ENCODE measurements around the gene CLEC4M. TPM values are rescaled to one million over a fixed set of nuclear protein-coding genes. Genes with fewer than 3 reads are reported as not detected.
"Not testable (repeated sequence)": the region's sequence is repeated elsewhere in the genome, so short reads cannot be mapped to it uniquely, and the experiment has no call there.

CLEC4M gene
- total and polyA plus RNA-seq, 3 donors from 2014 or later: 9.4 to 14.9 (median 14.5) TPM

DNA sequence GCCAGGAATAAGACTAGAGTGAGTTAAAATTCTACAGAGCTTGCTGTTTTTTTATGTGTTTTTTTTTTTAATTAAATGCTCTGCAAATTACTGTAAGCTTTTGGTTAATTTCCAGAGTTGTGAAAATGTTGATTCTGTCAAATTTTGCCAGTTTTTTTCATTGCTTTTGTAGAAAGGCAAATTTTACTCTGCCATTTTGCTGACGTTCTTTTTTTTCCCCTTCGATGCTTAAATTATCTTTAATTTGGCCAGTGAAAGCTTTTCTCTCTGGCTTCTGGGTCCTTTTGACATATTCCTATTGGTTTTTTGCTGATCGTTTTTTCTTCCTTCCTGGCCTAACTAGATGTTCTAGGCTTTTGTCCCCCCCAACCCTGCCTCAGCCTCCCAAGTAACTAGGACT, 43.2 kb downstream of the CLEC4M start:
- no peaks in the 10 kb centered on the region for H3K9me3 ChIP-seq
- H3K4me3 ChIP-seq: no peak overlapping the region
- 51 to 53% methylated on average over 3 of the region's 3 CpGs for WGBS, 2 donors
- TF ChIP-seq POLR2A (IDR thresholded peaks at IDR 0.05): no peak
- TF ChIP-seq, protein P1, sequence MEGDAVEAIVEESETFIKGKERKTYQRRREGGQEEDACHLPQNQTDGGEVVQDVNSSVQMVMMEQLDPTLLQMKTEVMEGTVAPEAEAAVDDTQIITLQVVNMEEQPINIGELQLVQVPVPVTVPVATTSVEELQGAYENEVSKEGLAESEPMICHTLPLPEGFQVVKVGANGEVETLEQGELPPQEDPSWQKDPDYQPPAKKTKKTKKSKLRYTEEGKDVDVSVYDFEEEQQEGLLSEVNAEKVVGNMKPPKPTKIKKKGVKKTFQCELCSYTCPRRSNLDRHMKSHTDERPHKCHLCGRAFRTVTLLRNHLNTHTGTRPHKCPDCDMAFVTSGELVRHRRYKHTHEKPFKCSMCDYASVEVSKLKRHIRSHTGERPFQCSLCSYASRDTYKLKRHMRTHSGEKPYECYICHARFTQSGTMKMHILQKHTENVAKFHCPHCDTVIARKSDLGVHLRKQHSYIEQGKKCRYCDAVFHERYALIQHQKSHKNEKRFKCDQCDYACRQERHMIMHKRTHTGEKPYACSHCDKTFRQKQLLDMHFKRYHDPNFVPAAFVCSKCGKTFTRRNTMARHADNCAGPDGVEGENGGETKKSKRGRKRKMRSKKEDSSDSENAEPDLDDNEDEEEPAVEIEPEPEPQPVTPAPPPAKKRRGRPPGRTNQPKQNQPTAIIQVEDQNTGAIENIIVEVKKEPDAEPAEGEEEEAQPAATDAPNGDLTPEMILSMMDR (IDR thresholded peaks at IDR 0.05): no peak
- H3K27me3 ChIP-seq: no peaks in the 10 kb centered on the region
- no peak overlapping the region for H3K27ac ChIP-seq
- no peaks in the 10 kb centered on the region for H3K4me1 ChIP-seq
- H3K36me3 ChIP-seq (ENCODE audit: low read depth, missing control alignments): no peaks in the 10 kb centered on the region
- DNase-seq: no peak
- intact Hi-C loops (cut with DNase I; ENCODE audit: low total_unique reads): no loop called here

DNA sequence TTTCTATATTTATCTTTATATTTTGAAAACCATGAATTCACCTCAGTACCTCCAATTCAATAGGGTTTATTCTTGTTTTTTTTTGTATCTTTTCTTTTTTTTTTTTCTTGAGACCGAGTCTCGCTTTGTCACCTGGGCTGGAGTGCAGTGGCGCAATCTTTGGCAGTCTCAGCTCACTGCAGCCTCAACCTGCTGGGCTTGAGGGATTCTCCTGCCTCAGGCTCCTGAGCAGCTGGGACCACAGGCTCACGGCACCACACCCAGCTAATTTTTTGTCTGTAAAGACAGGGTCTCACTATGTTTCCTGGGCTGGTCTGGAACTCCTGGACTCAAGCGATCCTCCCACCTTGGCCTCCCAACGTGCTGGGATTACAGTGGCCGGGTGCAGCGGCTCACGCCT, 43.8 kb downstream of the CLEC4M start:
- TF ChIP-seq POLR2A (IDR thresholded peaks at IDR 0.05): no peak
- TF ChIP-seq, protein P1 (IDR thresholded peaks at IDR 0.05): no peak
- intact Hi-C loops (cut with DNase I; ENCODE audit: low total_unique reads): no loop called here
- no peak overlapping the region for H3K27ac ChIP-seq
- no peaks in the 10 kb centered on the region for H3K27me3 ChIP-seq
- DNase-seq: no peak
- no peaks in the 10 kb centered on the region for H3K4me1 ChIP-seq
- no peaks in the 10 kb centered on the region for H3K9me3 ChIP-seq
- WGBS, 2 donors: 80 to 95% methylated on average over 8 to 9 of the region's 9 CpGs
- H3K4me3 ChIP-seq: no peak overlapping the region
- H3K36me3 ChIP-seq (ENCODE audit: low read depth, missing control alignments): no peaks in the 10 kb centered on the region

DNA sequence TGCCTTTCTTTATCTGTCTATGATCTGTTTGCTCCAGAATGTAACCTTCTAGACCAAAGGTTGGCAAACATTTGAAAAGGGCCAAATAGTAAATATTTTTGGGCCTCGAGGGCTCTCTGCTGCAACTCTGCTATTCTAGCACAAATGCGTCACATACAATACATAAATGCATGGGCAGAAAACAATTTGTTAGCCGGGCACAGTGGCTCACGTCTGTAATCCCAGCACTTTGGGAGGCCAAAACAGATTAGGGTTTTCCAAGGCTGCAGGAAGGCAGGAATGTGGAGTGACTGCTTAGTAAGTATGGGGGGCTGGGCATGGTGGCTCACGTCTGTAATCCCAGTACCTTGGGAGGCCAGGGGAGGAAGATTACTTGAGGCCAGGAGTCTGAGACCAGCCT, 45.1 kb downstream of the CLEC4M start:
- no peak for DNase-seq
- TF ChIP-seq, protein P1 (IDR thresholded peaks at IDR 0.05): no peak
- intact Hi-C loops (cut with DNase I; ENCODE audit: low total_unique reads): no loop called here
- WGBS, 2 donors: 64 to 72% methylated on average over 5 of the region's 5 CpGs
- H3K9me3 ChIP-seq: no peaks in the 10 kb centered on the region
- H3K27ac ChIP-seq: no peak overlapping the region
- no peaks in the 10 kb centered on the region for H3K27me3 ChIP-seq
- no peak overlapping the region for H3K4me3 ChIP-seq
- no peaks in the 10 kb centered on the region for H3K36me3 ChIP-seq (ENCODE audit: low read depth, missing control alignments)
- no peaks in the 10 kb centered on the region for H3K4me1 ChIP-seq

GRCh38 chr19:7811989-7812388, 48.9 kb downstream of the CLEC4M start:
- H3K27me3 ChIP-seq: no peaks in the 10 kb centered on the region
- 60 to 64% methylated on average over 2 of the region's 2 CpGs for WGBS, 2 donors
- intact Hi-C loops (cut with DNase I; ENCODE audit: low total_unique reads): no loop called here

GRCh38 chr19:7815325-7815724, 52.3 kb downstream of the CLEC4M start:
- WGBS, 2 donors: 52 to 79% methylated on average over 10 of the region's 10 CpGs
- intact Hi-C loops (cut with DNase I; ENCODE audit: low total_unique reads): no loop called here
- H3K9me3 ChIP-seq: no peaks in the 10 kb centered on the region

More at GRCh38 chr19:7811989-7812388, 48.9 kb downstream of the CLEC4M start:
- no peak overlapping the region for H3K4me3 ChIP-seq
- H3K36me3 ChIP-seq (ENCODE audit: low read depth, missing control alignments): no peaks in the 10 kb centered on the region
- H3K4me1 ChIP-seq: no peaks in the 10 kb centered on the region
- H3K9me3 ChIP-seq: no peaks in the 10 kb centered on the region
- TF ChIP-seq POLR2A (IDR thresholded peaks at IDR 0.05): no peak
- TF ChIP-seq, protein P1 (IDR thresholded peaks at IDR 0.05): no peak
- no peak for DNase-seq
- H3K27ac ChIP-seq: no peak overlapping the region

DNA sequence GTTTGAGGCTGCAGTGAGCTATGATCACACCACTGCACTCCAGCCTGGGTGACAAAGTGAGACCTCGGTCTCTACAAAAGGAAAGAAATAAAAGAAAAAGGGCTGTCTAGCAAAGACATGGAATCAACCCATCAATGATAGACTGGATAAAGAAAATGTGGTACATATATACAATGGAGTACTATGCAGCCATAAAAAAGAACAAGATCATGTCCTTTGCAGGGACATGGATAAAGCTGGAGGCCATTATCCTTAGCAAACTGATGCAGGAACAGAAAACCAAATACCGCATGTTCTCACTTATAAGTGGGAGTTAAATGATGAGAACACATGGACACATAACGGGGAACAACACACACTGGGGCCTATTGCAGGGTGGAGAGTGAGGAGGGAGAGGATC, 53.0 kb downstream of the CLEC4M start:
- intact Hi-C loops (cut with DNase I; ENCODE audit: low total_unique reads); H3K36me3 ChIP-seq (ENCODE audit: low read depth, missing control alignments); H3K4me1 ChIP-seq; H3K27me3 ChIP-seq; H3K4me3 ChIP-seq; DNase-seq; H3K27ac ChIP-seq; H3K9me3 ChIP-seq: not testable (repeated sequence)
- 92% methylated on average over 3 of the region's 3 CpGs for WGBS, 2 donors

More at GRCh38 chr19:7815325-7815724, 52.3 kb downstream of the CLEC4M start:
- Histone ChIP-seq H3K4me1 (no peaks in the 10 kb centered on the region), H3K36me3 (ENCODE audit: low read depth, missing control alignments) (no peaks in the 10 kb centered on the region), H3K27ac (no peak overlapping the region), H3K4me3 (no peak overlapping the region), H3K27me3 (no peaks in the 10 kb centered on the region)
- no peak for DNase-seq
- TF ChIP-seq, protein P1 (IDR thresholded peaks at IDR 0.05): no peak
- TF ChIP-seq POLR2A (IDR thresholded peaks at IDR 0.05): no peak

Data from testis (tissue), 3 donors.